Measurements from ENCODE around the gene CCL17.

- no peak for TF ChIP-seq CTCF (IDR thresholded peaks at IDR 0.05)
- TF ChIP-seq POLR2A (IDR thresholded peaks at IDR 0.05), result no peak
- no peak for TF ChIP-seq POLR2AphosphoS5 (IDR thresholded peaks at IDR 0.05; ENCODE audit: insufficient read depth in 1 of 2, low read depth in 1 of 2)
These were observed 8.0 kb downstream of the CCL17 start for GRCh38 chr16:57412584-57412983.

Measured in vagina (tissue), 2 donors.